Osteocyte (in vitro differentiated cells): ENCODE results near the gene ARSA. TPM values are rescaled to one million over a fixed set of nuclear protein-coding genes. Genes with fewer than 3 reads are reported as not detected.

Experiments
- DNase-seq: peaks from one replicate; pipeline ENCODE4 v3.0.0; 2021; ENCODE audit warnings: mixed read lengths; ENCODE audit not compliant: unreplicated experiment; ENCODE audit errors: extremely low spot score
- H3K27ac Mint-ChIP-seq: one replicate; pipeline ENCODE4 v1.8.0; 2021; ENCODE audit warnings: mild to moderate bottlenecking, mixed read lengths; ENCODE audit not compliant: unreplicated experiment
- H3K27me3 Mint-ChIP-seq: one replicate; pipeline ENCODE4 v1.8.0; 2021; ENCODE audit warnings: mixed read lengths; ENCODE audit not compliant: unreplicated experiment
- H3K36me3 Mint-ChIP-seq: one replicate; pipeline ENCODE4 v1.8.0; 2021; ENCODE audit warnings: mixed read lengths; ENCODE audit not compliant: unreplicated experiment
- H3K4me1 Mint-ChIP-seq: one replicate; pipeline ENCODE4 v1.8.0; 2021; ENCODE audit warnings: mixed read lengths; ENCODE audit not compliant: unreplicated experiment
- H3K4me3 Mint-ChIP-seq: one replicate; pipeline ENCODE4 v1.8.0; 2021; ENCODE audit warnings: mild to moderate bottlenecking, moderate library complexity, mixed read lengths; ENCODE audit not compliant: unreplicated experiment
- H3K9me3 Mint-ChIP-seq: one replicate; pipeline ENCODE4 v1.8.0; 2021; ENCODE audit warnings: mixed read lengths; ENCODE audit not compliant: unreplicated experiment
- total RNA-seq: library from RNA; stranded (reverse); gene quantifications from 2 replicates; pipeline ENCODE4 v1.2.1, GENCODE V29; 2021
- TF ChIP-seq, protein P1 (sequence below): fragments of 200-600 bp; sonication (generic); IDR thresholded peaks from 2 replicates; pipeline ENCODE4 v1.5.0; 2021; ENCODE audit warnings: antibody characterized with exemption, mild to moderate bottlenecking, moderate library complexity

ARSA gene
- total RNA-seq, 1 donor from 2014 or later = 43.5 TPM

DNA sequence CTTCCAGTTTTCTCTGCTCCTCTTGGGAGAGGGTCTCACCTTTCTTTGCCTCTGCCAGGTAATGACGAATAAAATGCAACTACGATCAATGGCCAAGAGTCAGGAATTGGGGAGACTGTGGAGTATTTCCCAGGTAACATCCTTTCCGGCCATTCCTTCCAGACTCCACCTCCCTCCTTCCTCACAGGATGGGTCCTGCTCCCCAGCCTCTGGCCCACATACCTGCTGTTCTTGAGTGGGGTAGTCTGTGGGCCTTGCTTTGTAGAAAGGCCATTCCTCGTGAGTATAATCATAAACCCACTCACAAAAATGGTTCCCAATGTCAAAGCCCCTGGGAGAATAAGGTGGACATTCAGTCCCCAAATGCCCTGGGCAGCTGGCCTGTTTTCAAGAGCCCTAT is 48.2 kb downstream of the ARSA start:
- Mint-ChIP-seq H3K36me3 (no peaks in the 10 kb centered on the region), H3K4me3 (no peak overlapping the region), H3K27ac (no peak overlapping the region), H3K27me3 (no peaks in the 10 kb centered on the region), H3K9me3 (no peaks in the 10 kb centered on the region), H3K4me1 (peaks cover 16% of the 10 kb centered on the region)
- DNase-seq = no peak
- TF ChIP-seq, protein P1, sequence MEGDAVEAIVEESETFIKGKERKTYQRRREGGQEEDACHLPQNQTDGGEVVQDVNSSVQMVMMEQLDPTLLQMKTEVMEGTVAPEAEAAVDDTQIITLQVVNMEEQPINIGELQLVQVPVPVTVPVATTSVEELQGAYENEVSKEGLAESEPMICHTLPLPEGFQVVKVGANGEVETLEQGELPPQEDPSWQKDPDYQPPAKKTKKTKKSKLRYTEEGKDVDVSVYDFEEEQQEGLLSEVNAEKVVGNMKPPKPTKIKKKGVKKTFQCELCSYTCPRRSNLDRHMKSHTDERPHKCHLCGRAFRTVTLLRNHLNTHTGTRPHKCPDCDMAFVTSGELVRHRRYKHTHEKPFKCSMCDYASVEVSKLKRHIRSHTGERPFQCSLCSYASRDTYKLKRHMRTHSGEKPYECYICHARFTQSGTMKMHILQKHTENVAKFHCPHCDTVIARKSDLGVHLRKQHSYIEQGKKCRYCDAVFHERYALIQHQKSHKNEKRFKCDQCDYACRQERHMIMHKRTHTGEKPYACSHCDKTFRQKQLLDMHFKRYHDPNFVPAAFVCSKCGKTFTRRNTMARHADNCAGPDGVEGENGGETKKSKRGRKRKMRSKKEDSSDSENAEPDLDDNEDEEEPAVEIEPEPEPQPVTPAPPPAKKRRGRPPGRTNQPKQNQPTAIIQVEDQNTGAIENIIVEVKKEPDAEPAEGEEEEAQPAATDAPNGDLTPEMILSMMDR = no peak

GRCh38 chr22:50578776-50579310 is 49.1 kb downstream of the ARSA start:
- Mint-ChIP-seq H3K4me3 (no peak overlapping the region), H3K36me3 (no peaks in the 10 kb centered on the region), H3K27ac (no peak overlapping the region), H3K27me3 (no peaks in the 10 kb centered on the region), H3K9me3 (no peaks in the 10 kb centered on the region), H3K4me1 (peaks cover 16% of the 10 kb centered on the region)
- no peak for DNase-seq
- TF ChIP-seq, protein P1 = no peak

DNA sequence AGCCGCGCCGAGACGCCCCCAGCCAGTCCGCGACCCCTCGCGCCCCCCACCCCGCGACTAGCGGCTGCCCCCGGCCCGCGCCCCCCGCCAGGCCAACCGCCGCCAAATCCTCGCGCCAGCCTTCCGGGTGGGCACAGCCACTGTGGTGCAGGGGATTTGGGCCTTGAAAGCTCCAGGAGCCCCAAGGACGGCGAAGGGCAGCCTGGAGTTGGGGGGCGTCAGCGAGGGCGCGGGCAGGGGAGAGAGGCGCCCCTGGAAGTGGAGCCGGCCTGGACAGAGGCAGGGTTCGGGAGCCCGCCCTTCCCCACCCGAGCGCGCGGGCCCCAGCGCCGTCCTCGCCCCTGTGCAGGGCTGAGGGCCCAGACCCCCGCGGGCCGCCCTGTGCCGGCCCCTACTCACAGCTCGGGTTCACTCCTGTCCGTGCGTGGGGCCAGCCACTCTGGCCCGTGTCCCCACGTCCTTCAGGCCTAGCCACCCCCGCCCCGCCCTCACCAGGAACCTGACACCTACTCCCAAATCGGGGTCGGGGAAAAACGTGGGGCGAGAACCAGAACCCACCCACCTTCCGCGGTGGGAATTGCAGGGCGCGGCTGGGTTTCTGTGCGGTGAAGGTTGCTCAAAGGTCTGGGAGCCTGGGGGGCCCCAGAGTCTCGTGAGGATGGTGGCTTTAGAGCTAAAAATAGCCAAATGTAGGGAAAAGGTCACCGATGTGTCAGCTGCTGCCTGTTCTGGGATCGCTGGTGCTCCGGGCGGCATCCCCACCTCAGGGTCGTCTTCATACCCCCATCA is 49.8 kb downstream of the ARSA start, which contains the start of gene CPT1B:
Gene CPT1B, minus strand, starts transcription at position 441 of the 789 bp plus-strand sequence. CDS start 512 bp downstream, outside the sequence.
- H3K9me3 Mint-ChIP-seq = no peaks in the 10 kb centered on the region
- no peak within 1 kb of the TSS for H3K4me3 Mint-ChIP-seq
- no peak within 1 kb of the TSS for H3K27ac Mint-ChIP-seq
- TF ChIP-seq, protein P1 = no peak
- H3K4me1 Mint-ChIP-seq = peaks cover 10% of the 10 kb centered on the region
- H3K36me3 Mint-ChIP-seq = no peaks in the 10 kb centered on the region
- H3K27me3 Mint-ChIP-seq = no peaks in the 10 kb centered on the region
- no peak for DNase-seq

DNA sequence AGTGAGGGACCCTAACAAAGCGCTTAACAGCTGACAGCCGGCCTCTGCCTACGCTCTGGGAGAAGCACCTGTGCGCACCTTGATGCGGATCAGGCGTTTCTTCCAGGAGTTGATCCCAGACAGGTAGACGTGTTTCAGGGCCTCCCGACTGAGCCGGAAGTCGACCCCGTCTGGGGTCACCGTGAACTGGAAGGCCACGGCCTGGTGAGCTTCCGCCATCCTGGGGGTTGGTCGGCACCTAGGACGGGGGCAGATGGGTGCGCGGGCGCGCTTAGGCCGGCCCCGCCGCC is 50.3 kb downstream of the ARSA start:
- Mint-ChIP-seq H3K9me3 (no peaks in the 10 kb centered on the region), H3K27me3 (no peaks in the 10 kb centered on the region), H3K4me3 (no peak overlapping the region), H3K36me3 (peaks cover 3% of the 10 kb centered on the region), H3K27ac (no peak overlapping the region), H3K4me1 (peaks cover 10% of the 10 kb centered on the region)
- TF ChIP-seq, protein P1 = no peak
- DNase-seq = no peak

- Mint-ChIP-seq H3K27ac (no peak overlapping the region), H3K4me1 (peaks cover 10% of the 10 kb centered on the region), H3K36me3 (peaks cover 3% of the 10 kb centered on the region), H3K27me3 (no peaks in the 10 kb centered on the region), H3K9me3 (no peaks in the 10 kb centered on the region), H3K4me3 (no peak overlapping the region)
- TF ChIP-seq, protein P1 = no peak
- no peak for DNase-seq
These were observed 50.9 kb downstream of the ARSA start for GRCh38 chr22:50576806-50577696.
